MV-4-11 (cell line): ENCODE measurements around the gene IKBKE.
"Not testable (repeated sequence)": the region's sequence is repeated elsewhere in the genome, so short reads cannot be mapped to it uniquely, and the experiment has no call there.

ENCODE experiments used
- DNase-seq: peaks from one replicate; lab custom pipeline; 2025; lab: John Stamatoyannopoulos, UW

Gene IKBKE

GRCh38 chr1:206476058-206476457 is 5.8 kb downstream of the IKBKE start:
- no peak for DNase-seq

- DNase-seq: no peak
Measured at GRCh38 chr1:206476591-206476990, 6.3 kb downstream of the IKBKE start.

GRCh38 chr1:206477110-206477509 is 6.8 kb downstream of the IKBKE start:
- DNase-seq: no peak

GRCh38 chr1:206477581-206478380 is 7.5 kb downstream of the IKBKE start:
- DNase-seq: no peak

GRCh38 chr1:206478746-206479145 is 8.5 kb downstream of the IKBKE start:
- DNase-seq: no peak

- DNase-seq: peak; percentile 42
Measured at GRCh38 chr1:206479183-206480125, 9.2 kb downstream of the IKBKE start.

GRCh38 chr1:206480211-206480610 is 9.9 kb downstream of the IKBKE start:
- DNase-seq: no peak

GRCh38 chr1:206482611-206483010 is 12.3 kb downstream of the IKBKE start:
- DNase-seq: no peak

GRCh38 chr1:206483864-206484263 is 13.6 kb downstream of the IKBKE start:
- not testable (repeated sequence) for DNase-seq

GRCh38 chr1:206484901-206485300 is 14.6 kb downstream of the IKBKE start:
- DNase-seq: no peak

GRCh38 chr1:206486995-206487788 is 16.9 kb downstream of the IKBKE start:
- peak; percentile 63 for DNase-seq

- DNase-seq: no peak
Measured at GRCh38 chr1:206487970-206488369, 17.7 kb downstream of the IKBKE start.

GRCh38 chr1:206488466-206488865 is 18.2 kb downstream of the IKBKE start:
- DNase-seq: peak; percentile 28

- DNase-seq: peak; percentile 60
Measured at GRCh38 chr1:206489980-206490770, 19.9 kb downstream of the IKBKE start.

GRCh38 chr1:206490771-206491405 is 20.6 kb downstream of the IKBKE start:
- DNase-seq: peak; percentile 61

- no peak for DNase-seq
Measured at GRCh38 chr1:206491616-206492015, 21.3 kb downstream of the IKBKE start.

GRCh38 chr1:206492589-206492988 is 22.3 kb downstream of the IKBKE start:
- DNase-seq: no peak

GRCh38 chr1:206493279-206493678 is 23.0 kb downstream of the IKBKE start:
- DNase-seq: no peak

GRCh38 chr1:206495011-206495461 is 24.8 kb downstream of the IKBKE start:
- DNase-seq: peak; percentile 53

GRCh38 chr1:206495493-206496046 is 25.3 kb downstream of the IKBKE start:
- peak; percentile 81 for DNase-seq
